OCI-LY7 (cell line): ENCODE results near the gene SP6. TPM values are rescaled to one million over a fixed set of nuclear protein-coding genes. Genes with fewer than 3 reads are reported as not detected.

Source experiments
- BruUV-seq: library from RNA; stranded (reverse); fragments of 400-500 nt; replicated peaks from 2 replicates; lab custom pipeline; 2021; lab: Mats Ljungman, UMichigan
- CTCF ChIA-PET: fragments of 300-600 bp; sonication (Branson Sonifier 250); formaldehyde crosslinking; loops from one replicate; lab custom pipeline; 2022; ENCODE audit warnings: antibody characterized with exemption; ENCODE audit not compliant: unreplicated experiment; lab: Charles Lee
- POLR2A ChIA-PET: fragments of 300-600 bp; sonication (Branson Sonifier 250); formaldehyde crosslinking; loops from one replicate; lab custom pipeline; 2022; ENCODE audit warnings: antibody characterized with exemption; lab: Charles Lee
- DNase-seq: peaks from one replicate; pipeline ENCODE4 v3.0.0-alpha.2; 2015; ENCODE audit warnings: low spot score
- H2AFZ ChIP-seq: fragments of 200-600 bp; sonication (generic), shearing (Covaris generic); 2 replicates; pipeline ENCODE4 v1.6.1; 2014; ENCODE audit warnings: mild to moderate bottlenecking, antibody characterized with exemption, low read length, moderate library complexity
- H3K27ac ChIP-seq: fragments of 200-600 bp; sonication (generic); 2 replicates; pipeline ENCODE4 v1.5.1; 2014; ENCODE audit warnings: mixed run types, low read depth, mild to moderate bottlenecking, moderate library complexity, low read length, inconsistent platforms; ENCODE audit not compliant: poor library complexity, severe bottlenecking
- H3K36me3 ChIP-seq: fragments of 200-600 bp; sonication (generic); 2 replicates; pipeline ENCODE4 v1.6.1; 2014; ENCODE audit warnings: mild to moderate bottlenecking, antibody characterized with exemption, low read length, moderate library complexity, mixed read lengths; ENCODE audit not compliant: insufficient read depth
- H3K4me1 ChIP-seq: fragments of 200-600 bp; sonication (generic); 2 replicates; pipeline ENCODE4 v1.5.1; 2014; ENCODE audit warnings: mild to moderate bottlenecking, low read length; ENCODE audit not compliant: insufficient read depth, poor library complexity, severe bottlenecking
- H3K4me2 ChIP-seq: fragments of 200-600 bp; sonication (generic); 2 replicates; pipeline ENCODE4 v1.6.1; 2014; ENCODE audit warnings: mild to moderate bottlenecking, low read length
- H3K4me3 ChIP-seq: fragments of 200-600 bp; sonication (generic); 2 replicates; pipeline ENCODE4 v1.5.1; 2014; ENCODE audit warnings: mild to moderate bottlenecking, low read depth, low read length; ENCODE audit not compliant: poor library complexity, severe bottlenecking
- H3K79me2 ChIP-seq: fragments of 200-600 bp; sonication (generic); 2 replicates; pipeline ENCODE4 v1.6.1; 2016; ENCODE audit warnings: low read depth, mild to moderate bottlenecking, low read length, moderate library complexity, mixed read lengths; ENCODE audit not compliant: insufficient read depth
- H3K9me2 ChIP-seq: fragments of 200-600 bp; sonication (generic); 2 replicates; pipeline ENCODE4 v1.6.1; 2016; ENCODE audit warnings: mild to moderate bottlenecking, low read length, mixed read lengths; ENCODE audit not compliant: insufficient read depth
- H3K9me3 ChIP-seq: fragments of 200-600 bp; sonication (generic); 2 replicates; pipeline ENCODE4 v1.6.1; 2014; ENCODE audit warnings: mild to moderate bottlenecking, mixed run types, low read length, mixed read lengths
- H4K20me1 ChIP-seq: fragments of 200-600 bp; sonication (generic); 2 replicates; pipeline ENCODE4 v1.6.1; 2014; ENCODE audit warnings: mild to moderate bottlenecking, antibody characterized with exemption, low read length, moderate library complexity, mixed read lengths; ENCODE audit not compliant: insufficient read depth
- CTCF ChIP-seq: fragments of 200-600 bp; sonication (generic); conservative IDR thresholded peaks from 2 replicates; pipeline ENCODE4 v1.5.1; 2014; ENCODE audit warnings: mild to moderate bottlenecking, antibody characterized with exemption, low read length, moderate library complexity, mixed read lengths
- EZH2phosphoT487 ChIP-seq: fragments of 200-600 bp; sonication (generic); IDR thresholded peaks from 2 replicates; pipeline ENCODE4 v1.6.1; 2018; ENCODE audit warnings: low read depth, borderline replicate concordance, mild to moderate bottlenecking, mixed run types, antibody characterized with exemption, low read length, moderate library complexity, mixed read lengths
- intact Hi-C: fragments of 100-400 bp; cut with micrococcal nuclease; formaldehyde crosslinking; loops from one replicate; pipeline ENCODE4 v1.10.0; 2022; ENCODE audit not compliant: unreplicated experiment
- total RNA-seq, 2 experiments: library from RNA; depleted of rRNA in 1 of 2; stranded (reverse); fragments of >200 nt in 1 of 2; shearing (Covaris generic) in 1 of 2; gene quantifications; 2 replicates each; pipeline ENCODE4 v1.2.3, GENCODE V29; 2014 to 2022

Gene SP6
- total RNA-seq, 2 experiments from 2014 or later, result 0.08 to 0.22 TPM

GRCh38 chr17:47829870-47830269 lies 21.1 kb downstream of the SP6 start:
- ChIA-PET POLR2A (interaction anchor here (1.5 kb wide), 1 partner anchor 14 kb away, joined by 4 read pairs; no protein-coding TSS in a partner anchor), CTCF (no interaction called here)
- no peak overlapping the region for H3K27ac ChIP-seq

DNA sequence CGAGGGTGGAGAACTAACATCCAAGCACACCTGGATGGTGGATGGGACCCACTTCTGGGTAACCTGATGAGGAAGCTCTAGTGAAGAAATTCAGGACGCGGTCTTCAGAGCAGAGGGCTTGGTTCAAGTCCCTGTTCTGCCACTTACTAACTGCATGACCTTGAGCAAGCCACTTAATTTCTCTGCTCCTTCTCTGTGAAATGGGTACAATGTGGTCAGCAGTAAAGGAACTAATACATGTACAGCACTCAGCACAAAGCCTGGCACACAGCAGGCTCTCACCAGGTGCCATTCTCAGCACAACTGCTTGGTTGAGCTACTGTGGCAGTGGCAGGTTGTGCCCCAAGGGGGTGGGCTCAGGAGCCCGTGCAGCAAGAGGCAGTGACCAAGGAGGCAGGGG lies 27.4 kb downstream of the SP6 start:
- peaks cover 45% of the 10 kb centered on the region for H3K36me3 ChIP-seq
- H3K4me1 ChIP-seq, result peaks cover 16% of the 10 kb centered on the region
- no peaks in the 10 kb centered on the region for H4K20me1 ChIP-seq
- CTCF ChIA-PET, result no interaction called here
- no peak overlapping the region for H3K4me2 ChIP-seq
- POLR2A ChIA-PET, result no interaction called here
- TF ChIP-seq CTCF (no peak), EZH2phosphoT487 (no peak)
- BruUV-seq, result TSS peak; percentile 73
- H3K27ac ChIP-seq, result no peak overlapping the region
- no peak overlapping the region for H3K4me3 ChIP-seq
- H3K9me3 ChIP-seq, result no peaks in the 10 kb centered on the region
- H3K79me2 ChIP-seq, result peaks cover 7% of the 10 kb centered on the region; the same call in 1 of the 2 replicates
- intact Hi-C loops, result no loop called here
- no peaks in the 10 kb centered on the region for H3K9me2 ChIP-seq
- DNase-seq, result no peak
- no peak overlapping the region for H2AFZ ChIP-seq

More at GRCh38 chr17:47829870-47830269, 21.1 kb downstream of the SP6 start:
- H3K9me3 ChIP-seq, result no peaks in the 10 kb centered on the region
- H4K20me1 ChIP-seq, result no peaks in the 10 kb centered on the region
- H3K9me2 ChIP-seq, result no peaks in the 10 kb centered on the region
- H3K4me1 ChIP-seq, result peaks cover 19% of the 10 kb centered on the region
- no TSS peak for BruUV-seq
- intact Hi-C loops, result no loop called here
- H3K4me2 ChIP-seq, result peak overlapping the region; percentile 92
- peak overlapping the region; percentile 93 for H3K4me3 ChIP-seq
- TF ChIP-seq CTCF (no peak), EZH2phosphoT487 (no peak)
- H2AFZ ChIP-seq, result no peak overlapping the region
- no peak for DNase-seq
- H3K36me3 ChIP-seq, result peaks cover 33% of the 10 kb centered on the region
- H3K79me2 ChIP-seq, result peaks cover 21% of the 10 kb centered on the region

DNA sequence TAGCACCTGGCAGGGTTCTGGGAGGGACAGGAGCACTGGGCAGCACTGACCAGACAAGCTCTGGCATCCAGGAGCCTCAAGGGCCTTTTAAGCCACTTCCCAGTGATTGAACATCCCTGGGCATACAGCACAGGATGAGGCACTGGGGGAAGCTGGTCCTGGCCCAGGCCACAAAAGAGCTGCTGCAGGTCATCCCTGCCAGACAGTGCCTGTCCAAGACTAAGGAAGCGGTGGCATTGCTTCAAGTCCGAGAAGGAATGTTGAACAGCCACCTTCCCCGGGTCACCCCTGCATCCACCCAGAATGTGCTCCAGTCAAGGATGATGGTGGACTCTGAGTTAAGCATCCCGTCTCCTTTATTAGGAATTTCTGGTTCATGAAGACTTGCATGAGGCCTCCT lies 28.2 kb downstream of the SP6 start:
- Histone ChIP-seq H3K4me1 (peaks cover 16% of the 10 kb centered on the region), H3K4me3 (no peak overlapping the region), H3K27ac (no peak overlapping the region), H3K36me3 (peaks cover 41% of the 10 kb centered on the region), H3K4me2 (no peak overlapping the region), H4K20me1 (no peaks in the 10 kb centered on the region), H2AFZ (no peak overlapping the region), H3K9me3 (no peaks in the 10 kb centered on the region), H3K79me2 (peaks cover 7% of the 10 kb centered on the region; the same call in 1 of the 2 replicates), H3K9me2 (no peaks in the 10 kb centered on the region)
- TF ChIP-seq EZH2phosphoT487 (no peak), CTCF (no peak)
- CTCF ChIA-PET, result interaction anchor here (0.6 to 1.0 kb wide), 2 partner anchors 8 to 129 kb away, joined by 3 read pairs; partner anchors contain the start of genes LRRC46 and MRPL10
- BruUV-seq, result no TSS peak
- no peak for DNase-seq
- intact Hi-C loops, result no loop called here
- POLR2A ChIA-PET, result interaction anchor here (2.1 kb wide), 1 partner anchor 8 kb away, joined by 13 read pairs; the partner anchor contains the start of genes LRRC46 and MRPL10
